ENCODE measurements around the gene ZNF99. TPM values are rescaled to one million over a fixed set of nuclear protein-coding genes. Genes with fewer than 3 reads are reported as not detected.

ZNF99 gene
- total RNA-seq, 1 experiment from 2014 or later, result not detected

GRCh38 chr19:22814124-22814523 lies 30.2 kb upstream of the ZNF99 start:
- no peaks in the 10 kb centered on the region for H3K4me1 ChIP-seq (ENCODE audit: insufficient read depth, low read length, poor library complexity, severe bottlenecking)
- DNase-seq (ENCODE audit: low spot score), result no peak
- ChIA-PET POLR2A (ENCODE audit: low non-redundant PET) (no interaction called here), CTCF (no interaction called here)
- no peaks in the 10 kb centered on the region for H3K36me3 ChIP-seq (ENCODE audit: insufficient read depth, low read length, poor library complexity, severe bottlenecking)
- H3K4me3 ChIP-seq (ENCODE audit: low read depth, low read length, poor library complexity, severe bottlenecking), result no peak overlapping the region
- intact Hi-C loops (cut with micrococcal nuclease; ENCODE audit: unreplicated experiment), result no loop called here
- no peak overlapping the region for H3K27ac ChIP-seq (ENCODE audit: low read depth, low read length, poor library complexity, severe bottlenecking)
- TF ChIP-seq, protein P1, sequence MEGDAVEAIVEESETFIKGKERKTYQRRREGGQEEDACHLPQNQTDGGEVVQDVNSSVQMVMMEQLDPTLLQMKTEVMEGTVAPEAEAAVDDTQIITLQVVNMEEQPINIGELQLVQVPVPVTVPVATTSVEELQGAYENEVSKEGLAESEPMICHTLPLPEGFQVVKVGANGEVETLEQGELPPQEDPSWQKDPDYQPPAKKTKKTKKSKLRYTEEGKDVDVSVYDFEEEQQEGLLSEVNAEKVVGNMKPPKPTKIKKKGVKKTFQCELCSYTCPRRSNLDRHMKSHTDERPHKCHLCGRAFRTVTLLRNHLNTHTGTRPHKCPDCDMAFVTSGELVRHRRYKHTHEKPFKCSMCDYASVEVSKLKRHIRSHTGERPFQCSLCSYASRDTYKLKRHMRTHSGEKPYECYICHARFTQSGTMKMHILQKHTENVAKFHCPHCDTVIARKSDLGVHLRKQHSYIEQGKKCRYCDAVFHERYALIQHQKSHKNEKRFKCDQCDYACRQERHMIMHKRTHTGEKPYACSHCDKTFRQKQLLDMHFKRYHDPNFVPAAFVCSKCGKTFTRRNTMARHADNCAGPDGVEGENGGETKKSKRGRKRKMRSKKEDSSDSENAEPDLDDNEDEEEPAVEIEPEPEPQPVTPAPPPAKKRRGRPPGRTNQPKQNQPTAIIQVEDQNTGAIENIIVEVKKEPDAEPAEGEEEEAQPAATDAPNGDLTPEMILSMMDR (conservative IDR thresholded peaks at IDR 0.05; ENCODE audit: low read depth, low read length), result no peak
- no peak for TF ChIP-seq EZH2 (IDR thresholded peaks at IDR 0.05; ENCODE audit: borderline replicate concordance, low read depth, low read length, poor library complexity, severe bottlenecking)
- H3K9me3 ChIP-seq (ENCODE audit: low read depth, low read length, poor library complexity, severe bottlenecking), result peaks cover 52% of the 10 kb centered on the region
- H3K27me3 ChIP-seq (replicated peaks; ENCODE audit: insufficient read depth, low read depth, low read length, poor library complexity), result no peaks in the 10 kb centered on the region
- BruUV-seq (replicated peaks), result no TSS peak

- no peak for TF ChIP-seq EZH2 (IDR thresholded peaks at IDR 0.05; ENCODE audit: borderline replicate concordance, low read depth, low read length, poor library complexity, severe bottlenecking)
- TF ChIP-seq, protein P1 (conservative IDR thresholded peaks at IDR 0.05; ENCODE audit: low read depth, low read length), result no peak
- intact Hi-C loops (cut with micrococcal nuclease; ENCODE audit: unreplicated experiment), result no loop called here
- H3K4me1 ChIP-seq (ENCODE audit: insufficient read depth, low read length, poor library complexity, severe bottlenecking), result no peaks in the 10 kb centered on the region
- no peaks in the 10 kb centered on the region for H3K36me3 ChIP-seq (ENCODE audit: insufficient read depth, low read length, poor library complexity, severe bottlenecking)
- no peaks in the 10 kb centered on the region for H3K27me3 ChIP-seq (replicated peaks; ENCODE audit: insufficient read depth, low read depth, low read length, poor library complexity)
- no peak overlapping the region for H3K4me3 ChIP-seq (ENCODE audit: low read depth, low read length, poor library complexity, severe bottlenecking)
- POLR2A ChIA-PET (ENCODE audit: low non-redundant PET), result no interaction called here
- H3K27ac ChIP-seq (ENCODE audit: low read depth, low read length, poor library complexity, severe bottlenecking), result no peak overlapping the region
- CTCF ChIA-PET, result no interaction called here
- DNase-seq (ENCODE audit: low spot score), result no peak
- H3K9me3 ChIP-seq (ENCODE audit: low read depth, low read length, poor library complexity, severe bottlenecking), result peaks cover 23% of the 10 kb centered on the region
- no TSS peak for BruUV-seq (replicated peaks)
Observed at GRCh38 chr19:22807061-22807835, 23.3 kb upstream of the ZNF99 start.

DNA sequence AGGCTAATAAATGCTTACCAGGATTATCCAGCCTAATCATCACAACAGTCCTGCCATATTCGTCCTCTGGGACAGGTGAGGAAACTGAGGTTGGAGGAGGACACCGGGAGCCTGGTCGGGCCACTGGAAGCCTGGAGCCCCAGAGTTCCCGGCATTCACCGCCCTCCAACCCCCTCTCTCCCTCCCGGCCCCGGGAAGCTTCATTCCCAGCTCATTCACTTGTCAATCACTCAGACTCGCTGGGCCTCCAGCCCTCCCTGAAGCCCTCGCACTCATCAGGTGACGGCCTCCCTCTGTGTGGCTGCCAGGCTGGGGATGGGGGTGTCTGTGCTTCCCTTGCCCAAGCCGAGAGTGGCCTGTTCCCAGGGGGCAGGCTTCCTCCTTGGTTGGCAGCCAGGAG lies 22.5 kb upstream of the ZNF99 start:
- no peaks in the 10 kb centered on the region for H3K4me1 ChIP-seq (ENCODE audit: insufficient read depth, low read length, poor library complexity, severe bottlenecking)
- POLR2A ChIA-PET (ENCODE audit: low non-redundant PET), result no interaction called here
- BruUV-seq (replicated peaks), result no TSS peak
- CTCF ChIA-PET, result no interaction called here
- peaks cover 29% of the 10 kb centered on the region for H3K9me3 ChIP-seq (ENCODE audit: low read depth, low read length, poor library complexity, severe bottlenecking)
- DNase-seq (ENCODE audit: low spot score), result no peak
- no peaks in the 10 kb centered on the region for H3K27me3 ChIP-seq (replicated peaks; ENCODE audit: insufficient read depth, low read depth, low read length, poor library complexity)
- no peak overlapping the region for H3K4me3 ChIP-seq (ENCODE audit: low read depth, low read length, poor library complexity, severe bottlenecking)
- H3K36me3 ChIP-seq (ENCODE audit: insufficient read depth, low read length, poor library complexity, severe bottlenecking), result no peaks in the 10 kb centered on the region
- H3K27ac ChIP-seq (ENCODE audit: low read depth, low read length, poor library complexity, severe bottlenecking), result no peak overlapping the region
- intact Hi-C loops (cut with micrococcal nuclease; ENCODE audit: unreplicated experiment), result no loop called here
- TF ChIP-seq EZH2 (IDR thresholded peaks at IDR 0.05; ENCODE audit: borderline replicate concordance, low read depth, low read length, poor library complexity, severe bottlenecking), result no peak
- TF ChIP-seq, protein P1 (conservative IDR thresholded peaks at IDR 0.05; ENCODE audit: low read depth, low read length), result no peak
